ENCODE results near the gene MGMT.

GRCh38 chr10:129793479-129793878 lies 326.4 kb downstream of the MGMT start:
- TF ChIP-seq CTCF (IDR thresholded peaks at IDR 0.05) (no peak), POLR2AphosphoS5 (IDR thresholded peaks at IDR 0.05) (no peak), POLR2A (IDR thresholded peaks at IDR 0.05; ENCODE audit: low read depth) (no peak), EP300 (IDR thresholded peaks at IDR 0.05) (no peak)
